Mesendoderm (in vitro differentiated cells): ENCODE data around the gene ZNF681.
"Not testable (repeated sequence)": the region's sequence is repeated elsewhere in the genome, so short reads cannot be mapped to it uniquely, and the experiment has no call there.

Experiments
- DNase-seq: peaks from one replicate; pipeline ENCODE4 v3.0.0; 2013
- H2AK5ac ChIP-seq: 2 replicates; pipeline ENCODE4 v1.6.1; 2013; ENCODE audit warnings: low read length, inconsistent platforms
- H2BK120ac ChIP-seq: 2 replicates; pipeline ENCODE4 v1.6.1; 2013; ENCODE audit warnings: low read depth, mild to moderate bottlenecking, low read length, moderate library complexity, mixed read lengths
- H2BK15ac ChIP-seq: replicated peaks from 2 replicates; pipeline ENCODE4 v1.6.1; 2013; ENCODE audit warnings: low read depth, mild to moderate bottlenecking, moderate library complexity
- H2BK5ac ChIP-seq: 2 replicates; pipeline ENCODE4 v1.6.1; 2013; ENCODE audit warnings: low read length, inconsistent platforms
- H3K18ac ChIP-seq: 2 replicates; pipeline ENCODE4 v1.6.1; 2013; ENCODE audit warnings: mild to moderate bottlenecking, low read length, mixed read lengths
- H3K23ac ChIP-seq: one replicate; pipeline ENCODE4 v1.6.1; 2013; ENCODE audit warnings: low read length
- H3K27ac ChIP-seq: 2 replicates; pipeline ENCODE4 v1.5.1; 2013; ENCODE audit warnings: low read depth, mild to moderate bottlenecking, inconsistent platforms, low read length, moderate library complexity
- H3K27me3 ChIP-seq: 2 replicates; pipeline ENCODE4 v1.6.1; 2013; ENCODE audit warnings: low read length, control low read depth, mild to moderate bottlenecking, inconsistent platforms; ENCODE audit not compliant: insufficient read depth, poor library complexity
- H3K36me3 ChIP-seq: 2 replicates; pipeline ENCODE4 v1.6.1; 2013; ENCODE audit warnings: low read length, inconsistent platforms; ENCODE audit not compliant: control insufficient read depth, insufficient read depth
- H3K4ac ChIP-seq: one replicate; pipeline ENCODE4 v1.6.1; 2013; ENCODE audit warnings: low read depth, mild to moderate bottlenecking, low read length, moderate library complexity
- H3K4me1 ChIP-seq: 2 replicates; pipeline ENCODE4 v1.6.1; 2013; ENCODE audit warnings: low read depth, low read length, inconsistent platforms; ENCODE audit not compliant: control insufficient read depth
- H3K4me2 ChIP-seq: 2 replicates; pipeline ENCODE4 v1.6.1; 2013; ENCODE audit warnings: low read length
- H3K4me3 ChIP-seq: 2 replicates; pipeline ENCODE4 v1.5.1; 2013; ENCODE audit warnings: mild to moderate bottlenecking, low read length
- H3K56ac ChIP-seq: one replicate; pipeline ENCODE4 v1.6.1; 2013; ENCODE audit warnings: low read length
- H3K79me1 ChIP-seq: 2 replicates; pipeline ENCODE4 v1.6.1; 2013; ENCODE audit warnings: low read length, inconsistent platforms
- H3K79me2 ChIP-seq: 2 replicates; pipeline ENCODE4 v1.6.1; 2013; ENCODE audit warnings: mild to moderate bottlenecking, low read length; ENCODE audit not compliant: control insufficient read depth, insufficient read depth
- H3K9ac ChIP-seq: 2 replicates; pipeline ENCODE4 v1.6.1; 2013; ENCODE audit warnings: low read length, inconsistent platforms
- H4K5ac ChIP-seq: one replicate; pipeline ENCODE4 v1.6.1; 2013; ENCODE audit warnings: low read length
- H4K8ac ChIP-seq: one replicate; pipeline ENCODE4 v1.6.1; 2013; ENCODE audit warnings: low read depth, mild to moderate bottlenecking, control low read depth, low read length, moderate library complexity
- WGBS: extraction: QIAGEN DNeasy Blood & Tissue Kit; methylation state at CpG from one replicate; pipeline ENCODE4 v1.1.7; 2013; ENCODE audit warnings: low lambda C conversion rate, missing lambda C conversion rate; ENCODE audit not compliant: insufficient coverage; ENCODE audit errors: extremely low coverage; 5-methylcytosine and 5-hydroxymethylcytosine counted together

Gene ZNF681

GRCh38 chr19:23764781-23765180 lies 6.1 kb upstream of the ZNF681 start:
- peak overlapping the region; percentile 44 for H3K56ac ChIP-seq
- no peak for DNase-seq
- peaks cover 54% of the 10 kb centered on the region for H3K79me2 ChIP-seq
- H2AK5ac ChIP-seq = no peak overlapping the region
- no peaks in the 10 kb centered on the region for H3K27me3 ChIP-seq
- no peaks in the 10 kb centered on the region for H3K79me1 ChIP-seq
- no peak overlapping the region for H4K5ac ChIP-seq
- no peaks in the 10 kb centered on the region for H3K4me1 ChIP-seq
- H3K36me3 ChIP-seq = no peaks in the 10 kb centered on the region
- peak overlapping the region; percentile 25 for H3K4me2 ChIP-seq
- H2BK15ac ChIP-seq = no peak overlapping the region
- H3K4ac ChIP-seq = no peak overlapping the region
- no peak overlapping the region for H3K23ac ChIP-seq
- H2BK120ac ChIP-seq = no peak overlapping the region
- H3K4me3 ChIP-seq = peak overlapping the region; percentile 10
- H4K8ac ChIP-seq = no peak overlapping the region
- no peak overlapping the region for H2BK5ac ChIP-seq
- peak overlapping the region; percentile 97 for H3K9ac ChIP-seq
- H3K27ac ChIP-seq = no peak overlapping the region
- WGBS = no CpG with 5 or more reads among the region's 3 CpGs
- no peak overlapping the region for H3K18ac ChIP-seq

- H4K8ac ChIP-seq = no peak overlapping the region
- peak overlapping the region; percentile 97 for H3K56ac ChIP-seq
- H2BK15ac ChIP-seq = no peak overlapping the region
- H3K36me3 ChIP-seq = no peaks in the 10 kb centered on the region
- peak overlapping the region; percentile 24 for H3K4me2 ChIP-seq
- peak overlapping the region; percentile 97 for H3K9ac ChIP-seq
- no peak overlapping the region for H2BK120ac ChIP-seq
- no peaks in the 10 kb centered on the region for H3K79me1 ChIP-seq
- no peak overlapping the region for H4K5ac ChIP-seq
- no peak overlapping the region for H2AK5ac ChIP-seq
- peaks cover 42% of the 10 kb centered on the region for H3K79me2 ChIP-seq
- H3K4me1 ChIP-seq = no peaks in the 10 kb centered on the region
- H3K27me3 ChIP-seq = no peaks in the 10 kb centered on the region
- peak overlapping the region; percentile 84 for H3K18ac ChIP-seq
- H3K27ac ChIP-seq = peak overlapping the region; percentile 50
- H2BK5ac ChIP-seq = peak overlapping the region; percentile 72
- H3K23ac ChIP-seq = no peak overlapping the region
- no CpG with 5 or more reads among the region's 51 CpGs for WGBS
- DNase-seq = peak; percentile 96
- peak overlapping the region; percentile 94 for H3K4me3 ChIP-seq
- H3K4ac ChIP-seq = peak overlapping the region; percentile 77
Measured at GRCh38 chr19:23762884-23763711, 4.4 kb upstream of the ZNF681 start.

GRCh38 chr19:23762548-23762883 lies 3.8 kb upstream of the ZNF681 start:
- no peak overlapping the region for H3K27ac ChIP-seq

GRCh38 chr19:23760326-23760725 lies 1.6 kb upstream of the ZNF681 start:
- not testable (repeated sequence) for H3K23ac ChIP-seq, H3K9ac ChIP-seq, H3K4ac ChIP-seq, H3K18ac ChIP-seq, H3K56ac ChIP-seq, H3K27ac ChIP-seq, H4K5ac ChIP-seq, H2AK5ac ChIP-seq, H2BK5ac ChIP-seq, H3K4me2 ChIP-seq, H3K27me3 ChIP-seq, H2BK15ac ChIP-seq, H3K4me3 ChIP-seq, H3K79me1 ChIP-seq, H4K8ac ChIP-seq, DNase-seq, H2BK120ac ChIP-seq, H3K36me3 ChIP-seq, H3K4me1 ChIP-seq
- WGBS = no CpG with 5 or more reads among the region's 2 CpGs
- peaks cover 26% of the 10 kb centered on the region for H3K79me2 ChIP-seq

More at GRCh38 chr19:23762548-23762883, 3.8 kb upstream of the ZNF681 start:
- Histone ChIP-seq H3K4me2 (no peak overlapping the region), H4K8ac (no peak overlapping the region), H3K27me3 (no peaks in the 10 kb centered on the region), H2BK15ac (no peak overlapping the region), H3K4ac (no peak overlapping the region), H3K23ac (no peak overlapping the region), H3K9ac (no peak overlapping the region), H2AK5ac (no peak overlapping the region), H3K4me3 (no peak overlapping the region), H3K79me1 (no peaks in the 10 kb centered on the region), H3K4me1 (no peaks in the 10 kb centered on the region), H3K56ac (no peak overlapping the region), H2BK120ac (no peak overlapping the region), H3K36me3 (no peaks in the 10 kb centered on the region), H4K5ac (no peak overlapping the region), H3K79me2 (peaks cover 41% of the 10 kb centered on the region), H3K18ac (no peak overlapping the region), H2BK5ac (no peak overlapping the region)
- no CpG with 5 or more reads among the region's 9 CpGs for WGBS
- no peak for DNase-seq

- WGBS = no CpG with 5 or more reads among the region's 1 CpG
- not testable (repeated sequence) for H3K9ac ChIP-seq, H3K79me1 ChIP-seq, H2BK120ac ChIP-seq, H3K18ac ChIP-seq, H3K23ac ChIP-seq, H3K56ac ChIP-seq, H2BK15ac ChIP-seq, DNase-seq, H3K4ac ChIP-seq, H4K8ac ChIP-seq, H3K4me3 ChIP-seq, H3K4me2 ChIP-seq, H2AK5ac ChIP-seq, H3K4me1 ChIP-seq, H3K27me3 ChIP-seq, H3K79me2 ChIP-seq, H3K27ac ChIP-seq, H3K36me3 ChIP-seq, H4K5ac ChIP-seq, H2BK5ac ChIP-seq
Measured at GRCh38 chr19:23743633-23744232, 15.0 kb downstream of the ZNF681 start.
